NT2/D1 (cell line): ENCODE data around the gene CDA.

Source experiments
- SUZ12 ChIP-seq: IDR thresholded peaks from 2 replicates; pipeline ENCODE4 v1.6.1; 2011; ENCODE audit not compliant: insufficient read length, insufficient read depth; ENCODE audit errors: extremely low read depth
- ZNF274 ChIP-seq: IDR thresholded peaks from 2 replicates; pipeline ENCODE4 v1.6.1; 2011; ENCODE audit warnings: mild to moderate bottlenecking, low read depth, low read length

DNA sequence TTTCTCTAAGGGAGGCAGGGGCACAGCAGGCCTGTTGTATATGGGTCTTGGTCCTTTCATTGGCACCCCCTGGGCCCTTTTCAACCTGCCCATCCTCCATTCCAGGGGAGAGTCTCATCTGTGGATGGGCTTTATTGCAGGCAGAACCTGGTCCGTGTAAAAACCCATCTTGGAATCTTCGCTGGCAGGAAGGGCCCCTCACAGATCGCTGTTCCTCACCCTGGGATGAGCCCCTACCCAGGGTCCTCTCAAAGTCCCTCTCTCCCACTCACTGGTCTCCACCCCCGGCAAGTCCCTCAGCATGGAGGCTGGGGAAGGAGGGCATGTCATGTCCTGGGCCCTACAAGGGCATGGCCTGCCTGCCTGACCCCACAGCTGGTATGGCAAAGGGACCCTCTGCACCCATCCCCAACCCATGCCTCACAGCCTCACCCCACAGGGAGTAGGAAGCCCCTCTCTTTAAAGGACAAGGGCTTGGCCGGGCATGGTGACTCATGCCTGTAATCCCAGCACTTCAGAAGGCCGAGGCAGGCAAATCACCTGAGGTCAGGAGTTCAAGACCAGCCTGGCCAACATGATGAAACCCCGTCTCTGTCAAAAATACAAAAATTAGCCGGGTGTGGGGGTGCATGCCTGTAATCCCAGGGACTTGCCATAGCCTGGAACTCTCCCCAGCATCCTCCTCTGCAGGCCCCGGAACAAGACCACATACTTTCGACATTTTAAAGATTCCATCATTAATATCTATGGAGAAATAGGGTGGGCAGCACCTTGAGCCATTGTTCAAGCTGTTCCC lies 13.2 kb upstream of the CDA start:
- TF ChIP-seq SUZ12 (no peak), ZNF274 (no peak)
